HG02981 (cell line): ENCODE data around the gene SBDS.

Experiments used
- ATAC-seq: cut with Tn5 transposase; IDR thresholded peaks from one replicate; pipeline ENCODE4 v1.9.1; 2021; ENCODE audit warnings: mild to moderate bottlenecking, moderate library complexity; ENCODE audit not compliant: unreplicated experiment

The SBDS gene

GRCh38 chr7:66948480-66949109 is 46.8 kb downstream of the SBDS start:
- no peak for ATAC-seq

GRCh38 chr7:66946545-66946944 is 48.8 kb downstream of the SBDS start:
- no peak for ATAC-seq

GRCh38 chr7:66939325-66939724 is 56.1 kb downstream of the SBDS start:
- no peak for ATAC-seq

- no peak for ATAC-seq
These were observed 57.4 kb downstream of the SBDS start for GRCh38 chr7:66937940-66938339.
